ENCODE measurements around the gene METTL8.

METTL8 gene

DNA sequence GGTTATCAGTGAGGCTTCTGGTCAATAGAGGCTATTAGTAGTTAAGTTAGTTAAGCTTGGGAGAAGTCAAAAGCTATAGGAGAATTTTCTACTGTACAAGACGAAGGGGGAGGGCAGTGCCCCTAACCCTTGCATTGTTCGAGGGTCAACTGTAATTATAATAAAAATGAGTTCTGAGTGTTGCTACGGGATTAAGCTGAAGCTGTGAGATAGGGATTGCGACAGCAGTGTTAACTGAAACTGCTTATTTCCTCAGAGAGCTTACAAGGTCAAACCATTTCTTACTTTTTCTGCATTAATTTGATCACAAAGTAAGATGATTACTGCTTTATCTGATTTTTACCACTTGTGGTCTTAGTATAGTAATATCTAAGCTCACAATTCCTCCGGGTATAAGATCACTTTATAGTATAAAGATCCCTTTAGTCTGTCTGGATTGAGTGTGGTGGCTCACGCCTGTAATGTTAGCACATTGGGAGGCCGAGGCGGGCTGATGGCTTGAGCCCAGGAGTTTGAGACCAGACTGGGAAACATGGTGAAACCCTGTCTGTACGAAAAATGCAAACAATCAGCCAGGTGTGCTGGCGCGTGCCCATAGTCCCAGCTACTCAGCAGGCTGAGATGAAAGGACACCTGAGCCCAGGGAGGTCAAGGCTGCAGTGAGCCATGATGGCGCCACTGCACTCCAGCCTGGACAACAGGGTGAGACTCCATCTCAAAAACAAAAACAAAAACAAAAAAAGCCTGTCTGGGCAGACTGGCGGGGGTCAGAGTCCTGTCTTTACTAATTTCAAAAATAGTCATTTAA, 153.6 kb downstream of the METTL8 start:
- Histone ChIP-seq H3K27me3 (replicated peaks; ENCODE audit: control insufficient read depth, insufficient read depth, low read length) (no peaks in the 10 kb centered on the region), H3K36me3 (ENCODE audit: control insufficient read depth, insufficient read depth, low read length) (no peaks in the 10 kb centered on the region), H3K4me3 (replicated peaks; ENCODE audit: low read depth, low read length) (no peak overlapping the region)
- TF ChIP-seq, protein P1, sequence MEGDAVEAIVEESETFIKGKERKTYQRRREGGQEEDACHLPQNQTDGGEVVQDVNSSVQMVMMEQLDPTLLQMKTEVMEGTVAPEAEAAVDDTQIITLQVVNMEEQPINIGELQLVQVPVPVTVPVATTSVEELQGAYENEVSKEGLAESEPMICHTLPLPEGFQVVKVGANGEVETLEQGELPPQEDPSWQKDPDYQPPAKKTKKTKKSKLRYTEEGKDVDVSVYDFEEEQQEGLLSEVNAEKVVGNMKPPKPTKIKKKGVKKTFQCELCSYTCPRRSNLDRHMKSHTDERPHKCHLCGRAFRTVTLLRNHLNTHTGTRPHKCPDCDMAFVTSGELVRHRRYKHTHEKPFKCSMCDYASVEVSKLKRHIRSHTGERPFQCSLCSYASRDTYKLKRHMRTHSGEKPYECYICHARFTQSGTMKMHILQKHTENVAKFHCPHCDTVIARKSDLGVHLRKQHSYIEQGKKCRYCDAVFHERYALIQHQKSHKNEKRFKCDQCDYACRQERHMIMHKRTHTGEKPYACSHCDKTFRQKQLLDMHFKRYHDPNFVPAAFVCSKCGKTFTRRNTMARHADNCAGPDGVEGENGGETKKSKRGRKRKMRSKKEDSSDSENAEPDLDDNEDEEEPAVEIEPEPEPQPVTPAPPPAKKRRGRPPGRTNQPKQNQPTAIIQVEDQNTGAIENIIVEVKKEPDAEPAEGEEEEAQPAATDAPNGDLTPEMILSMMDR (IDR thresholded peaks at IDR 0.05; ENCODE audit: insufficient read depth, low read length, poor library complexity, severe bottlenecking): no peak
- no peak for DNase-seq (ENCODE audit: extremely low read depth, insufficient read length)

DNA sequence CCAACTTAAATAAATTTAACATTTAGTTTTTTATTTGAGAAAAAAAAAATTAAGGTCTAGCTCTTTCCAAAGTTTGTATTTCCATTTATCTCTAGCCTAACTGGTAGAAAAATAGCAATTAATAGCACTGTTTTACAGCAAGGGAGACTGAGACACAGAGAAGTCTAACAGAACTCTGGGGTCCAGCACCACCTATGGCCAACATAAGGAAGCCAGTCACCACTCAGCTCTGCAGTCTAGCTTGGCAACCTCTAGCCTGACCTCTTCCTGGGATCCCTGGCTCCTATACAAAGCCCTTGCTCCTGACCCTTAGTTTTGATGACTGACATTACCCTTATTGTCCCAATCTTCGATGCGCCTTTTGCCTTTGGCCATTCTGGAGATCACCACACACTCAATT, 159.0 kb downstream of the METTL8 start:
- H3K4me3 ChIP-seq (replicated peaks; ENCODE audit: low read depth, low read length): no peak overlapping the region
- TF ChIP-seq, protein P1 (IDR thresholded peaks at IDR 0.05; ENCODE audit: insufficient read depth, low read length, poor library complexity, severe bottlenecking): no peak

DNA sequence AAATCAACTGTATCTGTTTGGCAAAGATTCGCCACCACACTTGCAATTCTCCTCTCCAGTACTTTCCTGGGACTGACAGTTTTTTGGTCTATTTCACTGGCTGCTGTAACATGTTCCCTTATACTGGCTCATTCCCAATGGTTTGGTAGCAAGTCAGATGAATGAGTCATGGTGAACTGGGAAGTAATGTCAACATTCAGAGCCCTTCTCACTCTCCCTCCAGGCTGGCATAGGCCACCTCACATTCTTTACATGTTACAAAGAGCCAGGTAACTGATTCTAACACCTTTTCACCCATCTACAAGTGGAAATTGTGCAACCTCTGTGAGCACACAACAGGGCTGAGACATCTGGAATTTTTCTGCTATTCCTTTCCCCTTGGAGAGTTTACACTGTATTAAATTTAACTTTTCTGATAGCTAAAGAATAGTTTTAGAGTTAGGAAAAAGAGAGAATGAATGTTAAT, 161.8 kb downstream of the METTL8 start:
- no peaks in the 10 kb centered on the region for H3K36me3 ChIP-seq (ENCODE audit: control insufficient read depth, insufficient read depth, low read length)
- no peak overlapping the region for H3K4me3 ChIP-seq (replicated peaks; ENCODE audit: low read depth, low read length)
- no peak for DNase-seq (ENCODE audit: extremely low read depth, insufficient read length)
- TF ChIP-seq, protein P1 (IDR thresholded peaks at IDR 0.05; ENCODE audit: insufficient read depth, low read length, poor library complexity, severe bottlenecking): no peak
- H3K27me3 ChIP-seq (replicated peaks; ENCODE audit: control insufficient read depth, insufficient read depth, low read length): no peaks in the 10 kb centered on the region

More for the DNA sequence above, 159.0 kb downstream of the METTL8 start:
- Histone ChIP-seq H3K27me3 (replicated peaks; ENCODE audit: control insufficient read depth, insufficient read depth, low read length) (no peaks in the 10 kb centered on the region), H3K36me3 (ENCODE audit: control insufficient read depth, insufficient read depth, low read length) (no peaks in the 10 kb centered on the region)
- no peak for DNase-seq (ENCODE audit: extremely low read depth, insufficient read length)

DNA sequence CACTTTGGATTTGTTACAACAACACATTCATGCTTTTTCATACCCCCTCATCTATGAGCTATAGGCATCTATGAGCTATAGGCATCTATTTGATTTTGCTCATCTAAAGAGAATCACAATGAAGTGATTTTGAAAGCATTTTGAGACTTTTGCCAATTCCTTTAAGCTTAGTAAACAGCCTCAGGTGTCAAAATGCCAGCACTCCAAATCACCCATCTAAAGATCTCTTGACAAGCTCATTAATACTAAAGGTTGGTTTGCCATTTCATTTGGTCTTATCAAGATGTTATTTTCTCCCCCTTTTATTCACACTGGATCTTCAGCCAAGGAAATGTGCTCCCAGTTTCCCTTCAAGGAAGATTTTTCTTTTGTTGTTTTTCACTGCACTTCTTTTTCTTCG, 162.4 kb downstream of the METTL8 start:
- no peaks in the 10 kb centered on the region for H3K27me3 ChIP-seq (replicated peaks; ENCODE audit: control insufficient read depth, insufficient read depth, low read length)
- DNase-seq (ENCODE audit: extremely low read depth, insufficient read length): no peak
- TF ChIP-seq, protein P1 (IDR thresholded peaks at IDR 0.05; ENCODE audit: insufficient read depth, low read length, poor library complexity, severe bottlenecking): no peak
- H3K4me3 ChIP-seq (replicated peaks; ENCODE audit: low read depth, low read length): no peak overlapping the region
- no peaks in the 10 kb centered on the region for H3K36me3 ChIP-seq (ENCODE audit: control insufficient read depth, insufficient read depth, low read length)

DNA sequence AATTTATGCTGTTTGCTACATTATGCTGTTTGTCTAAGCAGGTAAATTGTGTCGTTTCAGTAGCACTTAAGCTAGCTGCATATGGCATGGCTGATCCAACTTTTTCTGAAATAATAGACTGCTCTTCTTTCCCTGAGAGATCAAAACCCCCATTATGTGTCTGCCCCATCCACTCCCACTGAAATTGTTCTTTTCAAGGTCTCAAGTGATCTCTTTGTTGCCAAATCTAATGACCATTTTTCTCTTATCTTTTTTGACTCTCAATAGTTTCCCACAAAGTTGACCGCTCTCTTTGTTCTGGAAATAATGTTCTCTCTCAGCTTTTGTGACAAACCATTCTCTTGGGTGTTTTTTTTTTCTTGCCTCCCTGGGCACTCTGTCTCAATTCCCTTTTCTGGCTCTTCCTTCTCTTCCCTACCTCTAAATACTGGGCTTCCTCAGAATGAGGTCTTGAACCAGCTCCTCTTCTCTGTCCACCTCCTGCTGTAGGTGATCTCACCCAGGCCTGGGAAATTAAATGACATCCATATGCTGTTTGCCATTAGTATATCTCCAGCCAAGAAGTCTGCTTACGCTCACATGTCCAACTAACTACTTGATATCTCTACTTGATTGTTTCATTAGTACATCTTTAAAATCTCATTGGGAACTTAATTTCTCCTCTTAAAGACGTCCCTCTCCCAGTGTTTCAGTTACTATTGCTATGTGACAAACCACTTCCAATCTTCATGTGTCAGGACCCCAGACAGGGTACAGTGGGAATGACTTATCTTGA, 165.7 kb downstream of the METTL8 start:
- H3K27me3 ChIP-seq (replicated peaks; ENCODE audit: control insufficient read depth, insufficient read depth, low read length): no peaks in the 10 kb centered on the region
- H3K4me3 ChIP-seq (replicated peaks; ENCODE audit: low read depth, low read length): no peak overlapping the region
- no peak for DNase-seq (ENCODE audit: extremely low read depth, insufficient read length)
- TF ChIP-seq, protein P1 (IDR thresholded peaks at IDR 0.05; ENCODE audit: insufficient read depth, low read length, poor library complexity, severe bottlenecking): no peak
- no peaks in the 10 kb centered on the region for H3K36me3 ChIP-seq (ENCODE audit: control insufficient read depth, insufficient read depth, low read length)

Measured in GM06990 (cell line).